GM18858 (cell line): ENCODE measurements around the gene TK2.
"Not testable (repeated sequence)": the region's sequence is repeated elsewhere in the genome, so short reads cannot be mapped to it uniquely, and the experiment has no call there.

Experiments used
- ATAC-seq: cut with Tn5 transposase; IDR thresholded peaks from one replicate; pipeline ENCODE4 v1.9.1; 2021; ENCODE audit not compliant: unreplicated experiment

Gene TK2

GRCh38 chr16:66549284-66550131, at the start of gene TK2:
Gene TK2 (minus strand): TSS chr16:66550122. CDS start chr16:66550061, 61 bp downstream.
- ATAC-seq, result no peak

DNA sequence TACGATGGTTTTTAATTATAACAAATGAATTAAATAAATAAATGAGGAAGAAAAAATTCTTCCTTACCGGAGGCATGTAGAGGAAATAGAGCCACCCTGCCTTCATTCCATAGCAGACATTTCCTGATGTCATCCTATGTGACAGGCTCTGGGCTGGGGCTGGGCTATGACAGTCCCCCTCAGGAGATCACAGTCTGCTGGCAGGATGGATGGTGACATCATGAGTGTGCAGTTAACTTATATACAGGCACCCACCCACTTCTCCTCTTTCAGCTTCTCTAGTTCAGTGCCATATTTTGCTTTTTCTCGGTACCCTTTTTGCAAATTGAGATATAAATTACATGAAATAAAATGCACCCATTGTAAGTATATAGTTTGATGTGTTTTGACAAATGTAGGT, 48.2 kb upstream of the TK2 start:
- ATAC-seq, result no peak

DNA sequence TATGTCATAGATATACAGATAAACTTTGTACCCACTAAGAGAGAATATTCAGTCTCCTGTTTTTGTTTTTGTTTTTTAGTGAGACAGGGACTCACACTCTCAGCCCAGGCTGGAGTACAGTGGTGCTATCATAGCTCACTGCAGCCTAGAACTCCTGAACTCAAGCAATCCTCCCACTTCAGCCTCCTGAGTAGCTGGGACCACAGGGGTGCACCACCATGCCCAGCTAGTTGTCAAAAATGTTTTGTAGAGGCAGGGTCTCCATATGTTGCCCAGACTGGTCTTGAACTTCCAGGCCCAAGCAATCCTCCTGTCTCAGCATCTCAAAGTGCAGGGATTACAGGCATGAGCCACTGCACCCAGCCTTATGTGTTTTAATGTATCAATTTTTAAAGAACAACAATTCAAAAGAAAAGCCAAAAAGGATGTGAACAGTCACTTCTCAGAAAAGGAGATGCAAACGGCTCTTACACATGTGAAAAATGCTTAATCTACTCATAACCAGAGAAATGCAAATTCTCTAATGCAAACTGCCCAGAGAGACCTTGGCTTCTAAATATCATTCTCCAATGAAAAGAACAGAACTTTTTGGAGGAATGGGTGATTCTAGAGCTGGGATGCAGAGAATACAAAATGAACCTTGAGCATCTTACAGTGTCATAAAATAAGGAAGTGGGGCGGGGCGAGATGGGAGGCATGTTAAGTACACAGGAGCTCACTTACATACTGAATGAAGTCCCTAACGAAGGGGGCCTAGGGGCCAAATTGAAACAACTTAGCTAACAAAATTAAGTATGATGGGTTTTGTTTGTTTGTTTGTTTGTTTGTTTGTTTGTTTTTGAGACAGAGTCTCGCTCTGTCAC, 47.3 kb upstream of the TK2 start:
- ATAC-seq, result no peak

DNA sequence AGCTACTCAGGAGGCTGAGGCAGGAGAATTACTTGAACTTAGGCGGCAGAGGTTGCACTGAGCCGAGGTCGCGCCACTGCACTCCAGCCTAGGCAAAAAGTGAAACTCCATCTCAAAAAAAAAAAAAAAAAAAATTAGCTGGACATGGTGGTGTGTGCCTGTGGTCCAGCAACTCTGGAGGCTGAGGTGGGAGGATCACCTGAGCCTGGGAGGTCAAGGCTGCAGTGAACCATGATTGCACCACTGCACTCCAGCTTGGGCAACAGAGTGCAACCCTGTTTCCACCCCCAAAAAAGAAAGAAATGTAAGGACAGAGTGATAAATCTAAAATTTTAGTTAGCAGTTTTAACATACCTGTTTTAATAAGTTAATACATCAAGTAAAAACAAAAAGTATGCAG, 46.6 kb upstream of the TK2 start:
- not testable (repeated sequence) for ATAC-seq

- no peak for ATAC-seq
Measured at GRCh38 chr16:66594739-66595138, 44.8 kb upstream of the TK2 start.

DNA sequence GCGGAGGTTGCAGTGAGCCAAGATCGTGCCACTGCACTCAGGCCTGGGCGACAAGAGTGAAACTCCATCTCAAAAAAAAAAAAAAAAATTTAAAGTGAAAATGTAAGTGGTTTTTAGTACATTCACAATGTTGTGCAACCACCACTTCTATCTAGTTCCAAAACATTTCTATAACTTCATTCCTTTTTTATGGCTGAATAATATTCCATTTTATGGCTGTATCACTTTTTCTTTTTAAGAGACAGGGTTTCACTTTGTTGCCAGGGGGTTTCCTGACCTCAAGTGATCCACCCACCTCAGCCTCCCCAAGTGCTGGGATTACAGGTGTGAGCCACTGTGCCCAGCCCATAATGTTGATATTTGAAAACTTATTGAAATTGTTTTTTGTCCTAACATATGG, 42.9 kb upstream of the TK2 start:
- ATAC-seq, result no peak

DNA sequence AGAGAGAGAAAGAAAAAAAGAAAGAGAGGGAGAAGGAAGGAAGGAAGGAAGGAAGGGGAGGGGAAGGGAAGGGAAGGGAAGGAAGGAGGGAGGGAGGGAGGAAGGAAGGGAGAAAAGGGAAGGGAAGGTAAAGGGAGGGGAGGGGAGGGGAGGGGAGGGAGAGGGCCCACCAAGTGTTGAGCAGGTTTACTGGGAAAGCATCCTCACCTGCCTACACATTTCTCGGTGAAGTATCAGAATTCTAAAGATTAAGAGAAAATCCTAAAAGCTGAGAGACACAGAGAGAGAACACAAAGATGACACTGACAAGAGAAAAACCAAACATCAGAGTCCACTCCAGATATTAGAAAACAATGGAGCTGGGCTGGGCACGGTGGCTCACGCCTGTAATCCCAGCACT, 42.3 kb upstream of the TK2 start:
- no peak for ATAC-seq

DNA sequence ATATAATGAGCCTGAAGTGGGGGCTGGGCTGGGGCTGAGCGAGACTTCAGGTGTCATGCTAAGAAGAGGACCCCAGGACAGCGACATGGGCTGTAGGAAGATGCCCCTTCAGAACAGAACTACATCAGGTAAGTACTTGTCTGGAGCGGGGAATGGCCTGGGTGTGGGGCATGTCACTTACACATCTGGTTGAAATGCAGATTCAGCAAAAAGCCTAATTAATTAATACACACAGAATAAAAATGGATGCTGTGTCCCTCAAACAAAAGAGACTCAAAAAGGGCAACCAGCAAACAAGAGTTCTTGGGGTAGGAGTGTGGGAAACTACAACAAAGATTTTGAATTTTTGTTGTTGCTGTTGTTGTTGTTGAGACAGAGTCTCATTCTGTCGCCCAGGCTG, 41.1 kb upstream of the TK2 start:
- ATAC-seq, result no peak

DNA sequence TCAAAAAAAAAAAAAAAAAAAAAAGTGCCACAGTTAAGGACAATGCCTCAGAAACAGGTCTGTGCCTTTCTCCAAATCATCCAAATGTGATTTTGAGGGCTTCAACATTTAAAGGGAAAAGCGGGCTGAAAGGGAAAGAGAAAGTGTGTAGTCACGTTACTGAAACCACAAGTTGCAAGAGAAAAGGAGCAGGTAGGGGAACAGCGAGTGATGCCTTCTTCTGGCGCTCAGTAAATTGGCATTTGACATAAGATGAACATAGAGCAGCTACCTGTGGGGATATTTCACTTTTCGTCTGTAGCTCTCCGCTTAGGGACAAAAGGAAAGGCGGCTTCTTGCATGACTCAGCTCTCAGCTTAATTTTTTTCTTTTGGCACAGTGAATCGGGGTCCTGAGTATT, 40.4 kb upstream of the TK2 start:
- ATAC-seq, result no peak

DNA sequence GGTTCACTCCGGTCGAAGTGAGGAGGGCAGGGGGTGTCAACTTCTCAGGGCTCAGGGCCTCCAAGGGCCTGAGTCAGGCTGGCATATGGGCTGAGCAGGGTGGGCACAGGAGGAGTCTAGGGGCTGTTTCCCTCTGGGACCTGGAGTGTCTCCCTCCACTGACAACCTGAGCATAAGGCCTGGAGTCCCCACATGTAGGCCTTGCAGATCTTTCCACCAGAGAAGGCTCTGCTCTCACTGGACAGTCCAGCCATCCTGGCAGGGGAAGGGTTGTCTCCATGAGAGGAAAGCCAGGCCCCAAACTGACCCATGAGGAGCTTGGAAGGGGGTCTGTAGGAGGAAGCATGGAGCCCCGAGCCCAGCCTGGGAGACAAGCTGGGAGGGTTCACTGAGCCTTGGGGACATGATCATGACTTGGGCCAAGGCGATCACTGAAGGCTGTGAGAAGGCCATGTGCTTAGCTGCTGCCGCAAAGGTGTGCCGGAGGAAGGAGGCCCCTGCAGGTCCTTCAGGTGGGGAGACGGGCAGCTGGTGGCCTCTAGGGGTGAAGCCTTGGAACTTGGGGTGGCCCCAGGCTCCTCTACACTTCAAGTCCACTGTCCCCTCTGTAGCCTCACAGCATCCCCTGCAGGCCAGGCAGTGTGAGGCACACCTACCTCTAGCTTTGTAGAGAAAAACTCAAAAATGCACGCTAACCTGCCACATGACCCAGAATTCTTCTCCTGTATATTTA, 39.2 kb upstream of the TK2 start:
- ATAC-seq, result peak; percentile 61

DNA sequence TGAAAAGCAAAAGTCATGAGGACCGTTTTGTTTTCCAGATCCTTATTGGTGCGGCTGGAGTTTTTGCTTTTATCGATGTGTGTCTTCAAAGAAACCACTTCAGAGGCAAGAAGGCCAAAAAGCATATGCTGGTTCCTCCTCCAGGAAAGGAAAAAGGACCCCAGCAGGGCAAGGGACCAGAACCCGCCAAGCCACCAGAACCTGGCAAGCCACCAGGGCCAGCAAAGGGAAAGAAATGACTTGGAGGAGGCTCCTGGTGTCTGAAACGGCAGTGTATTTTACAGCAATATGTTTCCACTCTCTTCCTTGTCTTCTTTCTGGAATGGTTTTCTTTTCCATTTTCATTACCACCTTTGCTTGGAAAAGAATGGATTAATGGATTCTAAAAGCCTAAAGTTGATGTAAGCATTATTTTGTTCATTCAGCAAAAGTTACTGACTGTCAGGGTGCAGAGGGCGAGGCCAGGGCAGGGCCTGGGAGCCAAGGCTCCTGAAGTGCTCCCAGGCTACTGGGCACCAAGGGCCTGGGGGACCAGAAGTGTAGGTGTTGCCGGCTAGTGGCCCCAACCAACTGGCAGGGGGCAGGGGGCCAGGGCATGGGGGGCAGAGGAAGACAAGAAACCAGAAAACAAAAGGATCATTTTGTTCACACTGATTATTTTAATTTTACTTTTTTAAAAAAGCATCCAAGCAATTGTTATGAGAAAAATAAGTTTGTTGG, 38.1 kb upstream of the TK2 start:
- no peak for ATAC-seq

- no peak for ATAC-seq
Measured at GRCh38 chr16:66585481-66586239, 35.7 kb upstream of the TK2 start.

DNA sequence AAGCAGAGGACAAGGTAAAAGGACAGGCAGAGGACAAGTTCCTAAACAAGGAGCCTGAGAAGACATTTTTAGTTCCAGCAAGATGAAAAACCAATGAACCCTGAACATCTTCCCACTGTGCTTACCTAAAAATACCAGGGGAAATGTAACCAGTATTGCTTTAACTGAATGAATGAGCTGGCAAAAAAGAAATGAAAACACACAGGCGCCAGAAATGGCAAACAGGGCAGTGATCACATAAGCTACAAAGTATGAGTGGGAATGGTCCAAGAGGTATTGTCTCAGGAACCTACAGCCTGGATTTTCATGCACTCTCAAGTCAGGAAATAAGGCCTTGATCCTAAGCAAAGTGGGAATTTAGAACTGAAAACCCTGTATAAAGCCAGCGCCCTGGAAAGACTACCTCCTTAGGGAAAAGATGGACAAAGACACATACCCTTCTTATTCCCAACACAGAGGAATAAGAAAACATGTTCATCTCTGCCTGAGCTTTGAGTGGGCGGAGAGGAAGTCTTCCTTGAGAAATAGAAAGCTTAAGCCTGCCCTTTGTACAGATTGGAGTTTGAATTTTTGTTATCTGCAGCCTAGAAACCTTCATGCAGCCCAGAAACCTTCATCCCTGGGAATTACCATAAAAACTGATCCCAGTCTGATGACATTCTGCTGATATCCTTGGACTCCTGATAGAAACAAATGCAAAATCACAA, 31.5 kb upstream of the TK2 start:
- ATAC-seq, result no peak

GRCh38 chr16:66580605-66581209, 30.8 kb upstream of the TK2 start:
- no peak for ATAC-seq

GRCh38 chr16:66578651-66579531, 29.0 kb upstream of the TK2 start, which contains the start of gene CMTM2:
Gene CMTM2 (plus strand): TSS chr16:66579463. CDS start chr16:66579608, 145 bp downstream.
- ATAC-seq, result no peak

DNA sequence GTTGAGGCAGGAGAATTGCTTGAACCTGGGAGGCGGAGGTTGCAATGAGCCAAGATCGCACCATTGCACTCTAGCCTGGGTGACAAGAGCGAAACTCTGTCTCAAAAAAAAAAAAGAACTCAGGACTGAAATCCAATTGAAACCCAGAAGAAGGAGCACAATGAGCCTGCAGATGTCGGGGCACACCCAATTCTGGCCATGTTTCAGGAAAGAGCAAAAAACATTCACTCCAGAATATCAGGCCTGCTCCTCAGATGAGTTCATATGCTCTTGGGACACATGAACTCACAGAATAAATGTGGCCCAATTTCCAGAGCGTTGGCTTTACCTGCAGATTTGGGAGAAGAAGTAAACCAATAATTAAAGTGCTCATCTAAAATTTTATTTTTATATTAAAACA, 26.4 kb upstream of the TK2 start:
- no peak for ATAC-seq

DNA sequence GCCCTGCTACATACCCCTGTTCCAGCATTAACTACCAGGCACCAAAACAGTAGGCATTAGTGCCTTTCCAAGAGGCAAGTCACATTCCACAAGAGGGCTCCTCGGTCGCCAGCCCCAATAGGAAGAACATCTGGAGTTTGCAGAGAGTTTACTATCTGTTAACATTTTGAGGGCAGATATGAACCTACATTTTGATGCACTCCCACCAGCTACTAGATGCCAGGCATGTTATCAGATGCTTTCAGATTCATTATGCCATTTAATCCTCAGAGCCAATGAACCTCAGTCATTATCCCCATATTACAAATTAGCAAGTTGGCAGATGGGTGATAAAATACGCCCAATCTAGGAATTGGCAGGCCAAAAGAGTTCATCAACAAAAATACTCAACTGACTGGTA, 25.1 kb upstream of the TK2 start:
- no peak for ATAC-seq

GRCh38 chr16:66574531-66574930, 24.6 kb upstream of the TK2 start:
- ATAC-seq, result no peak
